ENCODE measurements around the gene PPM1B.

DNA sequence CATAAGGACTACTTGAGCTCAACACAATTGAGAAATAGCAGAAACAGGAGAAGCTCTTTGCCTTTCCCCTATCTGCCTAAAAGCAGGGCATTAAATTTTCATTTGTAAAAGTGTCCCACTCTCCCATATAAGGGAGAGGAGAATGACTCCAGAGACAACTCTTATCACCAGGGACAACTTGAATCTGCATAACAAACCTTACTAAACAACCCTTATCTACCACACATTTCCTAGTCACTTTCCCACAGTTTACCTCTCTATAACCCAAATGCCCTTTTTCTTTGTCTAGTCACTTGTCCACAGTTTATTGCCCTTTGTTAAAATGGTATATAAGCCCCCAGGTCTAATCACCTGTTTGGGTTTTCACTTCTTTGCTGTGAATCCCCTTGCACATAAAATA, 37.5 kb upstream of the PPM1B start:
- no peak for TF ChIP-seq FOXM1 (IDR thresholded peaks at IDR 0.05; ENCODE audit: borderline replicate concordance)
- no peak for TF ChIP-seq L3MBTL2 (conservative IDR thresholded peaks at IDR 0.05)
- no peak for TF ChIP-seq FOXA1 (IDR thresholded peaks at IDR 0.05)
- no peak for TF ChIP-seq SP1 (IDR thresholded peaks at IDR 0.05)
- no peak for TF ChIP-seq ARNT (IDR thresholded peaks at IDR 0.05)
- TF ChIP-seq LEF1 (IDR thresholded peaks at IDR 0.05; ENCODE audit: borderline replicate concordance): no peak
